K562 (cell line): ENCODE data around the gene CMIP. TPM values are rescaled to one million over a fixed set of nuclear protein-coding genes. Genes with fewer than 3 reads are reported as not detected.
A peak's percentile ranks its signal among the peaks of the same experiment; 100 is the strongest.

Source experiments
- BRF1 ChIP-seq: IDR thresholded peaks from 3 replicates; pipeline ENCODE4 v1.6.1; 2011; ENCODE audit warnings: borderline replicate concordance, mild to moderate bottlenecking; ENCODE audit not compliant: insufficient read length; ENCODE audit errors: extremely low read depth
- CEBPG ChIP-seq, 3 experiments: fragments of 200-800 bp in 1 of 3; sonication (Bioruptor generic) in 1 of 3; sonication (generic) in 1 of 3; formaldehyde crosslinking in 1 of 3; IDR thresholded peaks in 2 of 3; conservative IDR thresholded peaks in 1 of 3; 2 replicates each; pipeline versions ENCODE4 v1.6.1 to v1.8.0; 2016 to 2022; ENCODE audit warnings: missing compliant biosample characterization in 2 of 3, missing genetic modification characterization in 2 of 3, mild to moderate bottlenecking in 1 of 3, missing genetic modification reagents in 1 of 3
- CREM ChIP-seq: IDR thresholded peaks from 2 replicates; pipeline ENCODE4 v1.6.1; 2014; ENCODE audit warnings: antibody characterized with exemption, low read depth
- ESRRB ChIP-seq: fragments of 250-450 bp; sonication (Bioruptor Pico); IDR thresholded peaks from 2 replicates; pipeline ENCODE4 v1.5.0; 2020; ENCODE audit warnings: mild to moderate bottlenecking, moderate library complexity, borderline replicate concordance
- ETS2 ChIP-seq: IDR thresholded peaks from 2 replicates; pipeline ENCODE4 v1.6.1; 2016; ENCODE audit warnings: borderline replicate concordance, missing genetic modification characterization, mild to moderate bottlenecking, moderate library complexity, missing compliant biosample characterization; ENCODE audit not compliant: poor library complexity, severe bottlenecking
- FOXA1 ChIP-seq: fragments of 450-650 bp; IDR thresholded peaks from 2 replicates; pipeline ENCODE4 v1.6.1; 2016; ENCODE audit warnings: mild to moderate bottlenecking, borderline replicate concordance
- FOXJ3 ChIP-seq: sonication (generic); formaldehyde crosslinking; IDR thresholded peaks from 2 replicates; pipeline ENCODE4 v1.4.0; 2020; ENCODE audit warnings: mild to moderate bottlenecking, missing genetic modification reagents
- GABPA ChIP-seq: fragments of 200-800 bp; sonication (Bioruptor generic); conservative IDR thresholded peaks from 2 replicates; pipeline ENCODE4 v1.6.1; 2016; ENCODE audit warnings: low read depth, missing genetic modification characterization, missing compliant biosample characterization
- KLF16 ChIP-seq: IDR thresholded peaks from 2 replicates; pipeline ENCODE4 v1.6.1; 2016; ENCODE audit warnings: antibody characterized with exemption
- NFRKB ChIP-seq: fragments of 450-650 bp; IDR thresholded peaks from 2 replicates; pipeline ENCODE4 v1.6.1; 2016; ENCODE audit warnings: low read depth
- SRF ChIP-seq, 2 experiments: fragments of 250-450, 450-650 bp in 1 of 2; sonication (Bioruptor Pico) in 1 of 2; sonication (generic) in 1 of 2; formaldehyde crosslinking; IDR thresholded peaks; 2 replicates each; pipeline versions ENCODE4 v1.5.0 to v1.5.1; 2020 to 2022; ENCODE audit warnings: mild to moderate bottlenecking in 1 of 2, missing genetic modification reagents in 1 of 2
- ZFX ChIP-seq: sonication (generic); formaldehyde crosslinking; IDR thresholded peaks from 2 replicates; pipeline ENCODE4 v1.8.0; 2022; ENCODE audit warnings: mild to moderate bottlenecking, missing genetic modification reagents, moderate library complexity
- ZNF282 ChIP-seq: sonication (generic); formaldehyde crosslinking; IDR thresholded peaks from 2 replicates; pipeline ENCODE4 v1.8.1; 2023; ENCODE audit warnings: missing genetic modification reagents
- ZNF584 ChIP-seq: fragments of 200-800 bp; sonication (Bioruptor generic); IDR thresholded peaks from 2 replicates; pipeline ENCODE4 v1.6.1; 2016; ENCODE audit warnings: low read depth, mild to moderate bottlenecking, missing genetic modification characterization, missing compliant biosample characterization
- polyA plus RNA-seq, 8 experiments: library from polyadenylated mRNA; depleted of rRNA in 4 of 8; stranded (reverse) in 5 of 8; unstranded in 3 of 8; fragments of >200 nt; fragmentation: Nextera tagmentation in 2 of 8; fragmentation: Illumina TruSeq in 1 of 8; extraction: Ambion mirVana in 2 of 8; extraction: Trizol in 1 of 8; gene quantifications; 2 replicates each; pipeline versions ENCODE4 v1.2.1 to v1.2.3, GENCODE V29; 2011 to 2014; ENCODE audit warnings: inconsistent platforms in 1 of 8, missing spikeins in 1 of 8
- total RNA-seq, 7 experiments: library from RNA; depleted of rRNA in 6 of 7; stranded (reverse); fragments of >200 nt in 6 of 7; fragmentation: Illumina TruSeq in 2 of 7; extraction: Trizol in 2 of 7; gene quantifications; 2 replicates each; pipeline versions ENCODE4 v1.2.1 to v1.2.3, GENCODE V29; 2011 to 2021; ENCODE audit warnings: low replicate concordance in 1 of 7
- TF ChIP-seq, protein P1 (sequence below): sonication (generic); IDR thresholded peaks from 2 replicates; pipeline ENCODE4 v1.6.1; 2016
- TF ChIP-seq, protein P2 (sequence below): sonication (generic); formaldehyde crosslinking; IDR thresholded peaks from 2 replicates; pipeline ENCODE4 v1.8.0; 2023; ENCODE audit warnings: missing genetic modification reagents, mild to moderate bottlenecking, borderline replicate concordance
- TF ChIP-seq, protein P3 (sequence below), 2 experiments: fragments of 200-800 bp in 1 of 2; sonication (Bioruptor generic) in 1 of 2; sonication (generic) in 1 of 2; formaldehyde crosslinking in 1 of 2; IDR thresholded peaks in 1 of 2; conservative IDR thresholded peaks in 1 of 2; 2 replicates each; pipeline versions ENCODE4 v1.5.0 to v1.6.1; 2016 to 2020; ENCODE audit warnings: missing compliant biosample characterization in 1 of 2, missing genetic modification characterization in 1 of 2, missing genetic modification reagents in 1 of 2

CMIP gene
- total and polyA plus RNA-seq, 9 of the 15 experiments (the other 6 are each of a cell fraction or from before 2014, with no cell fraction given): 0.94 to 82.5 (median 10.3) TPM

- TF ChIP-seq SRF (CRISPR knock-in tag; IDR thresholded peaks at IDR 0.05) (no peak), NFRKB (no peak), BRF1 (no peak), FOXJ3 (CRISPR knock-in tag) (0 out of 2 replicates have a peak, but pooled peaks have one; percentile 7), FOXA1 (no peak), ZFX (CRISPR knock-in tag) (peak; percentile 65), GABPA (tag) (0 out of 2 replicates have a peak, but pooled peaks have one; percentile 16), ZNF584 (CRISPR knock-in tag) (peak; percentile 73), KLF16 (no peak), CREM (no peak), CEBPG (CRISPR knock-in tag; IDR thresholded peaks at IDR 0.05) (no peak), CEBPG (tag; conservative IDR thresholded peaks at IDR 0.05 in 1 of 2, IDR thresholded peaks at IDR 0.05 in 1 of 2) (no peak), ETS2 (tag) (no peak), ZNF282 (CRISPR knock-in tag) (no peak), ESRRB (CRISPR knock-in tag) (no peak)
- TF ChIP-seq, protein P1, sequence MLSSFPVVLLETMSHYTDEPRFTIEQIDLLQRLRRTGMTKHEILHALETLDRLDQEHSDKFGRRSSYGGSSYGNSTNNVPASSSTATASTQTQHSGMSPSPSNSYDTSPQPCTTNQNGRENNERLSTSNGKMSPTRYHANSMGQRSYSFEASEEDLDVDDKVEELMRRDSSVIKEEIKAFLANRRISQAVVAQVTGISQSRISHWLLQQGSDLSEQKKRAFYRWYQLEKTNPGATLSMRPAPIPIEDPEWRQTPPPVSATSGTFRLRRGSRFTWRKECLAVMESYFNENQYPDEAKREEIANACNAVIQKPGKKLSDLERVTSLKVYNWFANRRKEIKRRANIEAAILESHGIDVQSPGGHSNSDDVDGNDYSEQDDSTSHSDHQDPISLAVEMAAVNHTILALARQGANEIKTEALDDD: 0 out of 2 replicates have a peak, but pooled peaks have one; percentile 9
- TF ChIP-seq, protein P2, sequence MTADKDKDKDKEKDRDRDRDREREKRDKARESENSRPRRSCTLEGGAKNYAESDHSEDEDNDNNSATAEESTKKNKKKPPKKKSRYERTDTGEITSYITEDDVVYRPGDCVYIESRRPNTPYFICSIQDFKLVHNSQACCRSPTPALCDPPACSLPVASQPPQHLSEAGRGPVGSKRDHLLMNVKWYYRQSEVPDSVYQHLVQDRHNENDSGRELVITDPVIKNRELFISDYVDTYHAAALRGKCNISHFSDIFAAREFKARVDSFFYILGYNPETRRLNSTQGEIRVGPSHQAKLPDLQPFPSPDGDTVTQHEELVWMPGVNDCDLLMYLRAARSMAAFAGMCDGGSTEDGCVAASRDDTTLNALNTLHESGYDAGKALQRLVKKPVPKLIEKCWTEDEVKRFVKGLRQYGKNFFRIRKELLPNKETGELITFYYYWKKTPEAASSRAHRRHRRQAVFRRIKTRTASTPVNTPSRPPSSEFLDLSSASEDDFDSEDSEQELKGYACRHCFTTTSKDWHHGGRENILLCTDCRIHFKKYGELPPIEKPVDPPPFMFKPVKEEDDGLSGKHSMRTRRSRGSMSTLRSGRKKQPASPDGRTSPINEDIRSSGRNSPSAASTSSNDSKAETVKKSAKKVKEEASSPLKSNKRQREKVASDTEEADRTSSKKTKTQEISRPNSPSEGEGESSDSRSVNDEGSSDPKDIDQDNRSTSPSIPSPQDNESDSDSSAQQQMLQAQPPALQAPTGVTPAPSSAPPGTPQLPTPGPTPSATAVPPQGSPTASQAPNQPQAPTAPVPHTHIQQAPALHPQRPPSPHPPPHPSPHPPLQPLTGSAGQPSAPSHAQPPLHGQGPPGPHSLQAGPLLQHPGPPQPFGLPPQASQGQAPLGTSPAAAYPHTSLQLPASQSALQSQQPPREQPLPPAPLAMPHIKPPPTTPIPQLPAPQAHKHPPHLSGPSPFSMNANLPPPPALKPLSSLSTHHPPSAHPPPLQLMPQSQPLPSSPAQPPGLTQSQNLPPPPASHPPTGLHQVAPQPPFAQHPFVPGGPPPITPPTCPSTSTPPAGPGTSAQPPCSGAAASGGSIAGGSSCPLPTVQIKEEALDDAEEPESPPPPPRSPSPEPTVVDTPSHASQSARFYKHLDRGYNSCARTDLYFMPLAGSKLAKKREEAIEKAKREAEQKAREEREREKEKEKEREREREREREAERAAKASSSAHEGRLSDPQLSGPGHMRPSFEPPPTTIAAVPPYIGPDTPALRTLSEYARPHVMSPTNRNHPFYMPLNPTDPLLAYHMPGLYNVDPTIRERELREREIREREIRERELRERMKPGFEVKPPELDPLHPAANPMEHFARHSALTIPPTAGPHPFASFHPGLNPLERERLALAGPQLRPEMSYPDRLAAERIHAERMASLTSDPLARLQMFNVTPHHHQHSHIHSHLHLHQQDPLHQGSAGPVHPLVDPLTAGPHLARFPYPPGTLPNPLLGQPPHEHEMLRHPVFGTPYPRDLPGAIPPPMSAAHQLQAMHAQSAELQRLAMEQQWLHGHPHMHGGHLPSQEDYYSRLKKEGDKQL (CRISPR knock-in tag): no peak
- TF ChIP-seq, protein P3, sequence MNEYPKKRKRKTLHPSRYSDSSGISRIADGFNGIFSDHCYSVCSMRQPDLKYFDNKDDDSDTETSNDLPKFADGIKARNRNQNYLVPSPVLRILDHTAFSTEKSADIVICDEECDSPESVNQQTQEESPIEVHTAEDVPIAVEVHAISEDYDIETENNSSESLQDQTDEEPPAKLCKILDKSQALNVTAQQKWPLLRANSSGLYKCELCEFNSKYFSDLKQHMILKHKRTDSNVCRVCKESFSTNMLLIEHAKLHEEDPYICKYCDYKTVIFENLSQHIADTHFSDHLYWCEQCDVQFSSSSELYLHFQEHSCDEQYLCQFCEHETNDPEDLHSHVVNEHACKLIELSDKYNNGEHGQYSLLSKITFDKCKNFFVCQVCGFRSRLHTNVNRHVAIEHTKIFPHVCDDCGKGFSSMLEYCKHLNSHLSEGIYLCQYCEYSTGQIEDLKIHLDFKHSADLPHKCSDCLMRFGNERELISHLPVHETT (CRISPR knock-in tag; conservative IDR thresholded peaks at IDR 0.05 in 1 of 2, IDR thresholded peaks at IDR 0.05 in 1 of 2): peak in 1 of 2 experiments; percentile 8; a peak in 1 of 4 replicates
These were observed 188.6 kb downstream of the CMIP start (continued) for GRCh38 chr16:81633147-81633619.
